Osteoblast (primary cell): Measurements from ENCODE around the gene PTK6. TPM values are rescaled to one million over a fixed set of nuclear protein-coding genes. Genes with fewer than 3 reads are reported as not detected.

Experiments
- DNase-seq: peaks from one replicate; pipeline ENCODE4 v3.0.0; 2011; ENCODE audit warnings: low spot score, mixed read lengths; ENCODE audit not compliant: insufficient read length; ENCODE audit errors: missing footprints
- H2AFZ ChIP-seq: 2 replicates; pipeline ENCODE4 v1.6.0; 2011; ENCODE audit warnings: mild to moderate bottlenecking, low read length
- H3K27ac ChIP-seq: 2 replicates; pipeline ENCODE4 v1.5.1; 2011; ENCODE audit warnings: mild to moderate bottlenecking, low read depth, low read length, moderate library complexity
- H3K27me3 ChIP-seq: 2 replicates; pipeline ENCODE4 v1.6.0; 2012; ENCODE audit warnings: mild to moderate bottlenecking, control low read depth, inconsistent platforms, low read length, moderate library complexity; ENCODE audit not compliant: insufficient read depth
- H3K36me3 ChIP-seq: 2 replicates; pipeline ENCODE4 v1.5.1; 2011; ENCODE audit warnings: mild to moderate bottlenecking, low read length, control low read depth, moderate library complexity; ENCODE audit not compliant: insufficient read depth
- H3K4me1 ChIP-seq: 2 replicates; pipeline ENCODE4 v1.5.1; 2011; ENCODE audit warnings: mild to moderate bottlenecking, low read length, control low read depth, moderate library complexity; ENCODE audit not compliant: insufficient read depth
- H3K4me2 ChIP-seq: 2 replicates; pipeline ENCODE4 v1.6.0; 2011; ENCODE audit warnings: mild to moderate bottlenecking, low read length; ENCODE audit not compliant: insufficient read depth
- H3K4me3 ChIP-seq: fragments of 200-600 bp; sonication (generic); 3 replicates; pipeline ENCODE4 v1.5.1; 2012; ENCODE audit warnings: mild to moderate bottlenecking, low read length, inconsistent platforms; ENCODE audit not compliant: insufficient read depth
- H3K79me2 ChIP-seq: 2 replicates; pipeline ENCODE4 v1.6.0; 2012; ENCODE audit warnings: mild to moderate bottlenecking, low read length, control low read depth, inconsistent platforms; ENCODE audit not compliant: insufficient read depth
- H3K9me3 ChIP-seq: 2 replicates; pipeline ENCODE4 v1.5.1; 2011; ENCODE audit warnings: low read depth, low read length, control low read depth
- H4K20me1 ChIP-seq: 2 replicates; pipeline ENCODE4 v1.6.0; 2012; ENCODE audit warnings: mild to moderate bottlenecking, low read length, control low read depth; ENCODE audit not compliant: insufficient read depth
- total RNA-seq: library from RNA; depleted of rRNA; stranded (reverse); fragments of >200 nt; gene quantifications from 2 replicates; pipeline ENCODE4 v1.2.3, GENCODE V29; 2012
- TF ChIP-seq, protein P1 (sequence below): IDR thresholded peaks from 2 replicates; pipeline ENCODE4 v1.5.1; 2011; ENCODE audit warnings: mild to moderate bottlenecking, low read depth, low read length, moderate library complexity; ENCODE audit errors: extremely low read depth

PTK6 gene
- total RNA-seq, 1 donor: not detected

DNA sequence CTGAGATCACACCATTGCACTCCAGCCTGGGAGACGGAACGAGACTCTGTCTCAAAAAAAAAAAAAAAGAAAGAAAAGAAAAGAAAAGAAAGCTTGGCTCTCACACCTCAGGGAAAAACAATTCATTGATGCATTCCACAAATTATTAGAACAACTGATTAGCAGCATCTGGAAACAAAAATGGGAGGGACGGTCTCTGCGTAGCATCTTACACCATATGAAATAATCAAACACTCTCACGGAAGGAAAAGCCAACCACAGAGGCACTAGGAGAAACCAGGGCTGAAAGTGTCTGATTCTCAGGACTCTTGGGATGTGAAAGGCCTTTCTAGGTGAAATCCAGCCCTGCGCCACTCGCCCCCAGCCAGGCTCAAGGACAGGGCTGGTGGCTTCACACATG is 39.1 kb upstream of the PTK6 start:
- no peaks in the 10 kb centered on the region for H3K9me3 ChIP-seq
- TF ChIP-seq, protein P1, sequence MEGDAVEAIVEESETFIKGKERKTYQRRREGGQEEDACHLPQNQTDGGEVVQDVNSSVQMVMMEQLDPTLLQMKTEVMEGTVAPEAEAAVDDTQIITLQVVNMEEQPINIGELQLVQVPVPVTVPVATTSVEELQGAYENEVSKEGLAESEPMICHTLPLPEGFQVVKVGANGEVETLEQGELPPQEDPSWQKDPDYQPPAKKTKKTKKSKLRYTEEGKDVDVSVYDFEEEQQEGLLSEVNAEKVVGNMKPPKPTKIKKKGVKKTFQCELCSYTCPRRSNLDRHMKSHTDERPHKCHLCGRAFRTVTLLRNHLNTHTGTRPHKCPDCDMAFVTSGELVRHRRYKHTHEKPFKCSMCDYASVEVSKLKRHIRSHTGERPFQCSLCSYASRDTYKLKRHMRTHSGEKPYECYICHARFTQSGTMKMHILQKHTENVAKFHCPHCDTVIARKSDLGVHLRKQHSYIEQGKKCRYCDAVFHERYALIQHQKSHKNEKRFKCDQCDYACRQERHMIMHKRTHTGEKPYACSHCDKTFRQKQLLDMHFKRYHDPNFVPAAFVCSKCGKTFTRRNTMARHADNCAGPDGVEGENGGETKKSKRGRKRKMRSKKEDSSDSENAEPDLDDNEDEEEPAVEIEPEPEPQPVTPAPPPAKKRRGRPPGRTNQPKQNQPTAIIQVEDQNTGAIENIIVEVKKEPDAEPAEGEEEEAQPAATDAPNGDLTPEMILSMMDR: no peak
- H3K4me3 ChIP-seq: no peak overlapping the region
- H4K20me1 ChIP-seq: no peaks in the 10 kb centered on the region
- peaks cover 6% of the 10 kb centered on the region for H3K79me2 ChIP-seq
- H3K4me1 ChIP-seq: peaks cover 20% of the 10 kb centered on the region
- peaks cover 3% of the 10 kb centered on the region for H3K27me3 ChIP-seq
- no peak for DNase-seq
- no peak overlapping the region for H2AFZ ChIP-seq
- H3K36me3 ChIP-seq: no peaks in the 10 kb centered on the region
- no peak overlapping the region for H3K27ac ChIP-seq
- no peak overlapping the region for H3K4me2 ChIP-seq

DNA sequence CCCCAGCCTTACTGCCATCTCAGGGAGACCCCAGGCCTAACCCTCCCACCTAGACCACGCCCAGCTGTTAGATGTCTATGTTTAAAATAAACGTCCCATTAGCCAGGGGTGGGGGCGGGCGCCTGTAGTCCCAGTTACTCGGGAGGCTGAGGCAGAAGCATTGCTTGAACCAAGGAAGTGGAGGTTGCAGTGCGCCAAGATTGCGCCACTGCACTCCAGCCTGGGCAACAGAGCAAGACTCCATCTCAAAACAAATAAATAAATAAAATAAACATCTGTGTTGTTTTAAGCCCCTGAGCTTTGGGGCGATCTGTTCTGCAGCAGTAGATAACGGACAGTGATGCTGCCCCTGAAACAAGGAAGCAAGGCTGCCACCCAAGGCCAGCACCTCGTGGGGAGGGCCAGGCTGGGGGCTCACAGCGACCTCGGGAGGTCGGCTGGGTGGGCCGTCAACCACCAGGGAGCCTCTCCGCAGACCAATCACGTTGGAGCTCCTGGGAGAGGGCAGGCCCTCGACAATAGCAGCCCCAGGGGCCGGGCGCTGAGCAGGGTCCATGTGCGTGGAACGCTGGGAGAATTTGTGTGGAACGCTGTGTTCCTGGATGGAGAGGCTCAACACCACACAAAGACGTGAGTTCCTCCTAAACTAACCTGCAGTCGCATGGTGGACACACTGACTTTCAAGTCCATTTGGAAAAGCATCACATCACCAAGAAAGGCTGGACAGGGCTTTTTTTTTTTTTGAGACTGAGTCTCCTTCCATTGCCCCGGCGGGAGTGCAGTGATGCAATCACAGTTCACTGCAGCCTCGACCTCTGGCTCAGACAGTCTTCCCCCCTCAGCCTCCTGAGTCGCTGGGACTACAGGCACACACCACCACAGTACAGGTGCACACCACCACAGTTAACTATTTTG is 37.9 kb upstream of the PTK6 start:
- no peaks in the 10 kb centered on the region for H3K9me3 ChIP-seq
- no peaks in the 10 kb centered on the region for H3K36me3 ChIP-seq
- peak overlapping the region; percentile 75 for H3K4me2 ChIP-seq
- no peak overlapping the region for H3K4me3 ChIP-seq
- DNase-seq: peak; percentile 95
- H3K27me3 ChIP-seq: peaks cover 3% of the 10 kb centered on the region
- H3K79me2 ChIP-seq: peaks cover 6% of the 10 kb centered on the region
- peaks cover 20% of the 10 kb centered on the region for H3K4me1 ChIP-seq
- TF ChIP-seq, protein P1: no peak
- peak overlapping the region; percentile 85 for H2AFZ ChIP-seq
- H3K27ac ChIP-seq: no peak overlapping the region
- no peaks in the 10 kb centered on the region for H4K20me1 ChIP-seq

DNA sequence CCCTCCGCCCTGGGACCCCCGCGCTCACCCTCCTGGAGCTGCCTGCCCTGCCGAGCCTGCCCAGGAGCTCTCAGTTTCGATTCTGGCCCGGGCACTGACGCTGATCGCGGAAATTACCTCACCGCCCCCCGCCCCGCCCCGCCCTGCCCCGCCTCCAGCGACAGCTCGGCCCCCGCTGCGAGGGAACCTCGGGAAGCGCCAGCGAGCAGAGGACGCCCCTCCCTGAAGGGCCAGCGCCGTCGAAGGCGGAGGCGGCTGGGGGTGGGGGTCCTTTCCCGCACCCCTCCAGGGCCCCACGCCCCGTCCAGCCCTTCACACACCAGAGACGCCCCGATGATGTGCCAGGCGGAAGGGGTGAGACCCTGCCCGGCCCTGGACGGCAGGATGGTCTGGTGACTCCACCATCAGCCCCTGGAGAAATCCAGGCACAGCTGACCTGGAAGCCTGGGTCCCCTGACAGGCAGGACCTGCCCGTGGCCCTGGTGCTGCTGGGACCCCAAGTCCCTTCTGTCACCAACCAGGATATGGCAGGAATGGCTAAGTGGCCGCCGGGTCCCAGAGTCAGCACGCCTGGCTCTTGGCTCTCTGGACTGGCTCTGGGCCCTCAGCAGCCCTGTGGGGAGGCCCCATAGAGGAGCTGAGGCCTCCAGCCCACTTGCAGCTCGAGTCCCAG is 37.1 kb upstream of the PTK6 start, which contains the start of gene HELZ2:
Gene HELZ2, minus strand, starts transcription at position 84 of the 673 bp plus-strand sequence. CDS start 1,854 bp downstream, outside the sequence.
- Histone ChIP-seq H3K79me2 (peaks cover 6% of the 10 kb centered on the region), H3K4me3 (peak within 1 kb of the TSS; percentile 78), H3K36me3 (no peaks in the 10 kb centered on the region), H3K4me2 (peak within 1 kb of the TSS; percentile 86), H4K20me1 (no peaks in the 10 kb centered on the region), H3K4me1 (peaks cover 20% of the 10 kb centered on the region), H3K27ac (peak within 1 kb of the TSS; percentile 61), H3K9me3 (no peaks in the 10 kb centered on the region), H2AFZ (peak within 1 kb of the TSS; percentile 85), H3K27me3 (peaks cover 3% of the 10 kb centered on the region)
- TF ChIP-seq, protein P1: no peak
- peak; percentile 98 for DNase-seq

DNA sequence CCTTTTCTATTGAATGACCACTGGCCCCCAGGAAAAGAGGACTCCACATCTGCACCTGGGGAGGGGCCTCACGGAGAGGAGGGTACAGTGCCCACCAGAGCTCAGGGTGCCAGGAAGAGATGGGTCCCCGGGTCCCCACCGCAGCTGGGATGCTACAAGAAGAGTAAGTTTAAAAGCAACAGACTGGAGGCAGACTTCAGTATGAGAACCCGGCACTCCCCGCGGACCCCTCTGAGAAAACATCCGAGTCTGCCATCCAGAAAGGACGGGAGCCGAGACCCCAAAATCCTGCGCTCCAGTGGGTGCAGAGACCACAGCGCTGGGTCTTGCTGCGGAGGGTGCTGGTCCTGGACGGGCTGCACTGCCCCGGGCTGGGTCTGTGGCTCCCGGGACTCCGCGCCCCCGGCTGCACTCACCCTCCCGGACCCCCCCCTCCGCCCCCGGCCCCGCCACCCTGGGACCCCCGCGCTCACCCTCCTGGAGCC is 36.5 kb upstream of the PTK6 start:
- Histone ChIP-seq H3K27ac (peak overlapping the region; percentile 61), H3K4me2 (peak overlapping the region; percentile 86), H2AFZ (peak overlapping the region; percentile 80), H3K9me3 (no peaks in the 10 kb centered on the region), H4K20me1 (no peaks in the 10 kb centered on the region), H3K79me2 (peaks cover 6% of the 10 kb centered on the region), H3K36me3 (no peaks in the 10 kb centered on the region), H3K4me1 (peaks cover 20% of the 10 kb centered on the region), H3K27me3 (peaks cover 3% of the 10 kb centered on the region), H3K4me3 (peak overlapping the region; percentile 78)
- TF ChIP-seq, protein P1: no peak
- DNase-seq: no peak
